Muscle of back (tissue), 13 donors: ENCODE data around the gene AHCTF1. TPM values are rescaled to one million over a fixed set of nuclear protein-coding genes. Genes with fewer than 3 reads are reported as not detected.

ENCODE experiments used
- DNase-seq, 3 donors: peaks; one replicate each; pipeline versions ENCODE4 v3.0.0 to v3.0.0-alpha.2; 2013
- long read RNA-seq, 9 donors: transcript quantifications; one replicate each; lab custom pipeline, GENCODE V29; 2026
- polyA plus RNA-seq, 10 donors: library from polyadenylated mRNA; unstranded; fragments of 120-200 nt; gene quantifications; one replicate each; pipeline ENCODE4 v1.2.1, GENCODE V29; 2013; ENCODE audit not compliant: insufficient read length in 10 of 10

AHCTF1 gene
- polyA plus RNA-seq, result 10 to 100 TPM; 23.2 to 36.4 (median 29.6) TPM
- long read RNA-seq, donor 1, partial matches to known transcripts, result 10 of 10 reads
- long read RNA-seq, donor 1, other reads (novel, unspliced or antisense), result 0 of 10 reads
- long read RNA-seq, donor 2, result 0 reads
- long read RNA-seq, donor 3, result 0 reads
- long read RNA-seq, donor 4, result 0 reads
- long read RNA-seq, donor 5, result 0 reads
- long read RNA-seq, donor 6, result 0 reads
- long read RNA-seq, donor 7, partial matches to known transcripts, result 7 of 7 reads
- long read RNA-seq, donor 7, other reads (novel, unspliced or antisense), result 0 of 7 reads
- long read RNA-seq, donor 8, result 0 reads
- long read RNA-seq, donor 9, result 0 reads

- peak; percentile 99 for DNase-seq
These were observed at the start of gene AHCTF1 for GRCh38 chr1:246931549-246932365. Gene AHCTF1 (minus strand): TSS chr1:246931948. CDS start chr1:246918370, 13,578 bp downstream.

GRCh38 chr1:246978785-246979184 lies 47.0 kb upstream of the AHCTF1 start:
- DNase-seq, result no peak

GRCh38 chr1:246978281-246978680 lies 46.5 kb upstream of the AHCTF1 start:
- no peak for DNase-seq

GRCh38 chr1:246971969-246972368 lies 40.2 kb upstream of the AHCTF1 start:
- no peak for DNase-seq

- DNase-seq, result no peak
These were observed 39.5 kb upstream of the AHCTF1 start for GRCh38 chr1:246971090-246971721.

- no peak for DNase-seq
These were observed 37.9 kb upstream of the AHCTF1 start for GRCh38 chr1:246969621-246970020.

GRCh38 chr1:246966502-246966901 lies 34.8 kb upstream of the AHCTF1 start:
- DNase-seq, result no peak

GRCh38 chr1:246959944-246960693 lies 28.4 kb upstream of the AHCTF1 start:
- DNase-seq, result peak in 1 of 3 donors; percentile 10

GRCh38 chr1:246954126-246954525 lies 22.4 kb upstream of the AHCTF1 start:
- DNase-seq, result peak in 1 of 3 donors; percentile 22

- DNase-seq, result no peak
These were observed 19.7 kb upstream of the AHCTF1 start for GRCh38 chr1:246951413-246951812.

- no peak for DNase-seq
These were observed 18.2 kb upstream of the AHCTF1 start for GRCh38 chr1:246949956-246950355.

- no peak for DNase-seq
These were observed 15.5 kb upstream of the AHCTF1 start for GRCh38 chr1:246947255-246947654.

- no peak for DNase-seq
These were observed 14.6 kb upstream of the AHCTF1 start for GRCh38 chr1:246946366-246946765.

- DNase-seq, result no peak
These were observed 3.0 kb upstream of the AHCTF1 start for GRCh38 chr1:246934765-246935164.

GRCh38 chr1:246933893-246934292 lies 2.1 kb upstream of the AHCTF1 start:
- DNase-seq, result no peak

GRCh38 chr1:246932366-246932700 lies 585 bp upstream of the AHCTF1 start:
- DNase-seq, result no peak

- peak in 2 of 3 donors; percentile 67 to 89 for DNase-seq
These were observed 759 bp downstream of the AHCTF1 start for GRCh38 chr1:246930830-246931548.

- DNase-seq, result no peak
These were observed 5.6 kb downstream of the AHCTF1 start for GRCh38 chr1:246925997-246926626.

GRCh38 chr1:246923900-246924299 lies 7.8 kb downstream of the AHCTF1 start:
- no peak for DNase-seq

GRCh38 chr1:246923482-246923881 lies 8.3 kb downstream of the AHCTF1 start:
- no peak for DNase-seq

GRCh38 chr1:246921481-246921880 lies 10.3 kb downstream of the AHCTF1 start:
- no peak for DNase-seq
